ENCODE measurements around the gene CCN5.

The CCN5 gene

GRCh38 chr20:44720997-44721784, 6.0 kb downstream of the CCN5 start:
- peaks cover 9% of the 10 kb centered on the region for H3K27me3 ChIP-seq (ENCODE audit: insufficient read depth, low read length)
- H3K9me2 ChIP-seq (ENCODE audit: low read depth, low read length): no peaks in the 10 kb centered on the region
- H4K20me1 ChIP-seq (ENCODE audit: insufficient read depth, low read length): no peaks in the 10 kb centered on the region
- H3K9me3 ChIP-seq (ENCODE audit: low read length): no peaks in the 10 kb centered on the region
- H3K4me1 ChIP-seq (ENCODE audit: insufficient read depth, low read length, severe bottlenecking): no peaks in the 10 kb centered on the region
- H3K4me3 ChIP-seq (ENCODE audit: low read depth, low read length, poor library complexity, severe bottlenecking): no peak overlapping the region
- no peaks in the 10 kb centered on the region for H3K36me3 ChIP-seq (ENCODE audit: insufficient read depth, low read length)
- H3K4me2 ChIP-seq (ENCODE audit: low read length): no peak overlapping the region
- no peak for TF ChIP-seq EZH2 (IDR thresholded peaks at IDR 0.05; ENCODE audit: borderline replicate concordance, low read length)
- no peak for TF ChIP-seq CTCF (IDR thresholded peaks at IDR 0.05; ENCODE audit: low read length)
- H3K79me2 ChIP-seq (ENCODE audit: insufficient read depth, low read length): no peaks in the 10 kb centered on the region
- no peaks in the 10 kb centered on the region for H3F3A ChIP-seq (ENCODE audit: insufficient read depth, low read length)
- H2AFZ ChIP-seq (ENCODE audit: low read length): no peak overlapping the region
- H3K27ac ChIP-seq (ENCODE audit: low read depth, low read length, poor library complexity, severe bottlenecking): no peak overlapping the region
- no peak overlapping the region for H3K9ac ChIP-seq (ENCODE audit: low read length)

GRCh38 chr20:44721785-44722054, 6.6 kb downstream of the CCN5 start:
- H3K9ac ChIP-seq (ENCODE audit: low read length): no peak overlapping the region
- no peaks in the 10 kb centered on the region for H4K20me1 ChIP-seq (ENCODE audit: insufficient read depth, low read length)
- no peaks in the 10 kb centered on the region for H3K9me2 ChIP-seq (ENCODE audit: low read depth, low read length)
- H3K4me2 ChIP-seq (ENCODE audit: low read length): no peak overlapping the region
- TF ChIP-seq EZH2 (IDR thresholded peaks at IDR 0.05; ENCODE audit: borderline replicate concordance, low read length) (no peak), CTCF (IDR thresholded peaks at IDR 0.05; ENCODE audit: low read length) (no peak)
- no peak overlapping the region for H3K27ac ChIP-seq (ENCODE audit: low read depth, low read length, poor library complexity, severe bottlenecking)
- no peaks in the 10 kb centered on the region for H3K79me2 ChIP-seq (ENCODE audit: insufficient read depth, low read length)
- H3K36me3 ChIP-seq (ENCODE audit: insufficient read depth, low read length): no peaks in the 10 kb centered on the region
- no peaks in the 10 kb centered on the region for H3K4me1 ChIP-seq (ENCODE audit: insufficient read depth, low read length, severe bottlenecking)
- no peak overlapping the region for H3K4me3 ChIP-seq (ENCODE audit: low read depth, low read length, poor library complexity, severe bottlenecking)
- no peak overlapping the region for H2AFZ ChIP-seq (ENCODE audit: low read length)
- H3F3A ChIP-seq (ENCODE audit: insufficient read depth, low read length): no peaks in the 10 kb centered on the region
- H3K27me3 ChIP-seq (ENCODE audit: insufficient read depth, low read length): peaks cover 11% of the 10 kb centered on the region
- H3K9me3 ChIP-seq (ENCODE audit: low read length): no peaks in the 10 kb centered on the region

- no peaks in the 10 kb centered on the region for H3K36me3 ChIP-seq (ENCODE audit: insufficient read depth, low read length)
- no peak overlapping the region for H3K4me2 ChIP-seq (ENCODE audit: low read length)
- H2AFZ ChIP-seq (ENCODE audit: low read length): no peak overlapping the region
- TF ChIP-seq CTCF (IDR thresholded peaks at IDR 0.05; ENCODE audit: low read length) (no peak), EZH2 (IDR thresholded peaks at IDR 0.05; ENCODE audit: borderline replicate concordance, low read length) (no peak)
- no peaks in the 10 kb centered on the region for H3K9me3 ChIP-seq (ENCODE audit: low read length)
- no peaks in the 10 kb centered on the region for H3K9me2 ChIP-seq (ENCODE audit: low read depth, low read length)
- no peak overlapping the region for H3K9ac ChIP-seq (ENCODE audit: low read length)
- no peaks in the 10 kb centered on the region for H3K4me1 ChIP-seq (ENCODE audit: insufficient read depth, low read length, severe bottlenecking)
- no peaks in the 10 kb centered on the region for H4K20me1 ChIP-seq (ENCODE audit: insufficient read depth, low read length)
- peaks cover 6% of the 10 kb centered on the region; the same call in 1 of the 2 replicates for H3K27me3 ChIP-seq (ENCODE audit: insufficient read depth, low read length)
- H3K4me3 ChIP-seq (ENCODE audit: low read depth, low read length, poor library complexity, severe bottlenecking): no peak overlapping the region
- no peak overlapping the region for H3K27ac ChIP-seq (ENCODE audit: low read depth, low read length, poor library complexity, severe bottlenecking)
- H3K79me2 ChIP-seq (ENCODE audit: insufficient read depth, low read length): no peaks in the 10 kb centered on the region
- H3F3A ChIP-seq (ENCODE audit: insufficient read depth, low read length): no peaks in the 10 kb centered on the region
Observed at GRCh38 chr20:44722990-44723389, 7.8 kb downstream of the CCN5 start.

Measured in OCI-LY1 (cell line).